H1 (cell line): ENCODE data around the gene ERC1. TPM values are rescaled to one million over a fixed set of nuclear protein-coding genes. Genes with fewer than 3 reads are reported as not detected.

Source experiments
- CTCF ChIA-PET: fragments of 300-600 bp; sonication (Branson Sonifier 250); formaldehyde crosslinking; loops from one replicate; lab custom pipeline; 2021; ENCODE audit not compliant: partially characterized antibody; lab: Charles Lee
- POLR2A ChIA-PET: fragments of 300-600 bp; sonication (Branson Sonifier 250); formaldehyde crosslinking; loops from one replicate; lab custom pipeline; 2021; ENCODE audit warnings: inconsistent platforms; ENCODE audit not compliant: partially characterized antibody; lab: Charles Lee
- DNase-seq, 2 experiments: peaks; one replicate each; pipeline versions ENCODE4 v3.0.0 to v3.0.0-alpha.2; 2010 to 2022; ENCODE audit warnings: low spot score in 2 of 2, low read depth in 1 of 2, mixed read lengths in 1 of 2
- FAIRE-seq: peaks from 2 replicates; lab custom pipeline; 2011; peaks lifted over from hg19 to GRCh38; lab: Jason Lieb, UNC
- H2AFZ ChIP-seq: 2 replicates; pipeline ENCODE4 v1.8.1; 2012; ENCODE audit warnings: low read length, inconsistent platforms
- H2AK5ac ChIP-seq: 2 replicates; pipeline ENCODE4 v1.6.1; 2013; ENCODE audit warnings: low read depth, low read length
- H2BK120ac ChIP-seq: replicated peaks from 2 replicates; pipeline ENCODE3; 2013; ENCODE audit warnings: low read depth, low read length, inconsistent platforms
- H2BK12ac ChIP-seq: 2 replicates; pipeline ENCODE4 v1.6.1; 2013; ENCODE audit warnings: low read depth, low read length
- H2BK15ac ChIP-seq: 2 replicates; pipeline ENCODE4 v1.6.1; 2013; ENCODE audit warnings: low read length
- H2BK20ac ChIP-seq: 2 replicates; pipeline ENCODE4 v1.6.1; 2013; ENCODE audit warnings: low read length
- H2BK5ac ChIP-seq: 2 replicates; pipeline ENCODE4 v1.6.1; 2013; ENCODE audit warnings: low read depth, low read length
- H3K14ac ChIP-seq: 2 replicates; pipeline ENCODE4 v1.6.1; 2013; ENCODE audit warnings: inconsistent platforms; ENCODE audit not compliant: insufficient read length
- H3K18ac ChIP-seq: 2 replicates; pipeline ENCODE4 v1.6.1; 2013; ENCODE audit warnings: low read length; ENCODE audit errors: extremely low read depth
- H3K23ac ChIP-seq: 2 replicates; pipeline ENCODE4 v1.6.1; 2013; ENCODE audit warnings: inconsistent platforms; ENCODE audit not compliant: insufficient read length
- H3K23me2 ChIP-seq: 2 replicates; pipeline ENCODE4 v1.6.1; 2013; ENCODE audit warnings: low read depth, low read length
- H3K27ac ChIP-seq: 2 replicates; pipeline ENCODE4 v1.6.1; 2011; ENCODE audit warnings: low read depth, low read length, inconsistent platforms
- H3K27me3 ChIP-seq, 4 experiments: replicated peaks in 1 of 4; 1 replicate in 1 of 4; 2 replicates in 3 of 4; pipeline versions ENCODE4 v1.6.1 to v1.8.1; 2011 to 2013; ENCODE audit warnings: low read length in 3 of 4, mild to moderate bottlenecking in 3 of 4, inconsistent platforms in 2 of 4, mixed read lengths in 2 of 4, moderate library complexity in 1 of 4; ENCODE audit not compliant: control insufficient read depth in 3 of 4, insufficient read depth in 3 of 4; ENCODE audit errors: extremely low read depth in 1 of 4
- H3K36me3 ChIP-seq, 4 experiments: 2 replicates each; pipeline versions ENCODE4 v1.6.1 to v1.8.1; 2011 to 2013; ENCODE audit warnings: mild to moderate bottlenecking in 4 of 4, low read length in 3 of 4, moderate library complexity in 2 of 4, control low read depth in 1 of 4, inconsistent platforms in 1 of 4; ENCODE audit not compliant: insufficient read depth in 4 of 4, control insufficient read depth in 2 of 4
- H3K4ac ChIP-seq: replicated peaks from 2 replicates; pipeline ENCODE3; 2013; ENCODE audit warnings: low read length, low read depth, mixed read lengths, inconsistent platforms; ENCODE audit not compliant: insufficient read length
- H3K4me1 ChIP-seq, 4 experiments: replicated peaks in 1 of 4; 1 replicate in 1 of 4; 2 replicates in 3 of 4; pipeline versions ENCODE4 v1.6.1 to v1.8.1; 2011 to 2013; ENCODE audit warnings: low read length in 3 of 4, inconsistent platforms in 2 of 4, mixed read lengths in 1 of 4; ENCODE audit not compliant: insufficient read depth in 4 of 4, control insufficient read depth in 3 of 4
- H3K4me2 ChIP-seq, 2 experiments: 2 replicates each; pipeline versions ENCODE4 v1.6.1 to v1.8.1; 2011 to 2013; ENCODE audit warnings: low read depth in 2 of 2, low read length in 2 of 2, control low read depth in 1 of 2, inconsistent platforms in 1 of 2, mild to moderate bottlenecking in 1 of 2; ENCODE audit not compliant: insufficient read depth in 1 of 2
- H3K4me3 ChIP-seq, 4 experiments: fragments of 200-600, 300-600 bp in 1 of 4; sonication (generic), shearing (Covaris generic), sonication (Bioruptor Twin) in 1 of 4; 2 replicates each; pipeline versions ENCODE4 v1.5.1 to v1.8.1; 2011 to 2016; ENCODE audit warnings: low read length in 4 of 4, low read depth in 3 of 4, control low read depth in 2 of 4, inconsistent platforms in 2 of 4, mild to moderate bottlenecking in 2 of 4, mixed read lengths in 1 of 4, moderate library complexity in 1 of 4; ENCODE audit not compliant: insufficient read depth in 2 of 4; ENCODE audit errors: extremely low read depth in 1 of 4
- H3K56ac ChIP-seq: replicated peaks from 2 replicates; pipeline ENCODE3; 2013; ENCODE audit warnings: low read depth, mild to moderate bottlenecking, mixed read lengths, low read length, inconsistent platforms; ENCODE audit not compliant: insufficient read length
- H3K79me1 ChIP-seq: 2 replicates; pipeline ENCODE4 v1.6.1; 2013; ENCODE audit warnings: low read depth, low read length, control low read depth
- H3K79me2 ChIP-seq, 2 experiments: 2 replicates each; pipeline versions ENCODE4 v1.6.1 to v1.8.1; 2012 to 2013; ENCODE audit warnings: low read length in 2 of 2, mild to moderate bottlenecking in 2 of 2, inconsistent platforms in 1 of 2; ENCODE audit not compliant: insufficient read depth in 2 of 2, control insufficient read depth in 1 of 2
- H3K9ac ChIP-seq, 4 experiments: replicated peaks in 1 of 4; 1 replicate in 1 of 4; 2 replicates in 3 of 4; pipeline versions ENCODE4 v1.6.1 to v1.8.1; 2011 to 2013; ENCODE audit warnings: low read depth in 3 of 4, low read length in 3 of 4, control low read depth in 2 of 4, mild to moderate bottlenecking in 2 of 4, moderate library complexity in 2 of 4, inconsistent platforms in 1 of 4; ENCODE audit errors: extremely low read depth in 1 of 4
- H3K9me3 ChIP-seq, 2 experiments: 2 replicates each; pipeline versions ENCODE4 v1.6.1 to v1.8.1; 2012 to 2013; ENCODE audit warnings: mild to moderate bottlenecking in 2 of 2, moderate library complexity in 2 of 2, control low read depth in 1 of 2, inconsistent platforms in 1 of 2, low read depth in 1 of 2, low read length in 1 of 2, mixed read lengths in 1 of 2; ENCODE audit not compliant: insufficient read depth in 2 of 2
- H4K20me1 ChIP-seq, 2 experiments: replicated peaks in 1 of 2; 2 replicates each; pipeline versions ENCODE3 to v1.8.1; 2011 to 2013; ENCODE audit warnings: inconsistent platforms in 2 of 2, low read length in 2 of 2, mild to moderate bottlenecking in 1 of 2; ENCODE audit not compliant: insufficient read depth in 2 of 2, control insufficient read depth in 1 of 2
- H4K5ac ChIP-seq: 2 replicates; pipeline ENCODE4 v1.6.1; 2013; ENCODE audit warnings: low read length, low read depth, mixed read lengths, inconsistent platforms; ENCODE audit not compliant: insufficient read length
- H4K8ac ChIP-seq: 2 replicates; pipeline ENCODE4 v1.8.0; 2013; ENCODE audit warnings: mild to moderate bottlenecking, moderate library complexity, low read length, inconsistent platforms; ENCODE audit not compliant: insufficient read depth; ENCODE audit errors: extremely low read depth
- H4K91ac ChIP-seq: replicated peaks from 2 replicates; pipeline ENCODE3; 2013; ENCODE audit warnings: low read length, mixed read lengths, inconsistent platforms; ENCODE audit not compliant: insufficient read length
- SP4 ChIP-seq: IDR thresholded peaks from 2 replicates; pipeline ENCODE4 v1.6.1; 2012; ENCODE audit warnings: low read length, inconsistent platforms
- TAF1 ChIP-seq: IDR thresholded peaks from 2 replicates; pipeline ENCODE4 v1.6.1; 2011; ENCODE audit warnings: mild to moderate bottlenecking, low read depth, low read length
- WGBS, 2 experiments: shearing (Covaris generic) in 1 of 2; methylation state at CpG; one replicate each; pipeline versions ENCODE4 v1.1.6 to v1.1.7; 2013 to 2015; ENCODE audit warnings: low lambda C conversion rate in 2 of 2, mixed read lengths in 2 of 2, inconsistent platforms in 1 of 2, low coverage in 1 of 2, missing lambda C conversion rate in 1 of 2; ENCODE audit not compliant: insufficient replicate concordance in 2 of 2, insufficient coverage in 1 of 2, insufficient read length in 1 of 2; ENCODE audit errors: extremely low coverage in 1 of 2, missing lambda C conversion rate in 1 of 2; 5-methylcytosine and 5-hydroxymethylcytosine counted together
- polyA plus RNA-seq, 7 experiments: library from polyadenylated mRNA; depleted of rRNA in 3 of 7; stranded (reverse) in 5 of 7; unstranded in 2 of 7; fragments of >200 nt in 5 of 7; fragments of 200-250 nt in 2 of 7; gene quantifications; 1 replicate in 5 of 7; 2 replicates in 1 of 7; 4 replicates in 1 of 7; pipeline versions ENCODE4 v1.2.1 to v1.2.3, GENCODE V29; 2011 to 2013; ENCODE audit warnings: missing spikeins in 2 of 7, mixed read lengths in 2 of 7
- total RNA-seq: library from RNA; stranded (reverse); fragmentation: NEBNext Ultra II Directional; extraction: Animal tissue kit (Norgen Biotek cat#: 25700); gene quantifications from 2 replicates; pipeline ENCODE4 v1.2.1, GENCODE V29; 2021

The ERC1 gene
- total and polyA plus RNA-seq, 2 of the 8 experiments (the other 6 are each of a cell fraction or from before 2014, with no cell fraction given), result 7.8 to 45.7 TPM

DNA sequence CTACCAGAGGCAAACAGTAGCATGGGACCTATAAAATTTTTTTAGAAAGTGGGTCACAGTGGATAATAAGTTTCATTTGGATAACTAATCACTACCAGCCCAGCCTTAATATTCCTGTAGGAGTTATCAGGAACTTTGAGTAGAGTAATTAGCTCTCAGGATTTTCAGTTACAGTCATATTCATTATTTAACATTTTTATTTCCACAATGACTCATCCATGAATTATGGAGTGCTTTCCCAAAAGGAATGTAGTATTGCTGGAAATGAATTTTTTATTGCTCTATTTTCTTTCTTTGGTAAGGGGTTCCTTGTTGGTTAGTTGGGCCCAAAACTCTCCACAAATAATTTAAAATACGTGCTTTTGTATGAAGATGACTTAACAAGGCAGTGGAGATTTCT, 53.7 kb downstream of the ERC1 start:
- Histone ChIP-seq H3K79me2 (peaks cover 0 to 39% of the 10 kb centered on the region in 2 experiments; a peak in 3 of 4 replicates), H4K91ac (no peak overlapping the region), H3K23me2 (no peaks in the 10 kb centered on the region), H2AFZ (no peak overlapping the region), H4K20me1 (peaks cover 0 to 4% of the 10 kb centered on the region in 2 experiments), H3K9me3 (no peaks in the 10 kb centered on the region), H3K79me1 (peaks cover 3% of the 10 kb centered on the region; the same call in 1 of the 2 replicates), H3K36me3 (no peaks in the 10 kb centered on the region), H3K14ac (no peak overlapping the region), H3K56ac (no peak overlapping the region), H3K18ac (no peak overlapping the region), H3K27ac (no peak overlapping the region), H2BK15ac (no peak overlapping the region), H3K4me2 (no peak overlapping the region), H2BK12ac (no peak overlapping the region), H2BK120ac (no peak overlapping the region), H2AK5ac (no peak overlapping the region), H3K23ac (no peak overlapping the region), H3K9ac (no peak overlapping the region), H2BK5ac (no peak overlapping the region), H4K5ac (no peak overlapping the region), H3K27me3 (no peaks in the 10 kb centered on the region), H3K4ac (no peak overlapping the region), H3K4me1 (peaks cover 0 to 4% (median 3%) of the 10 kb centered on the region in 4 experiments; a peak in 4 of 7 replicates), H4K8ac (no peak overlapping the region), H2BK20ac (no peak overlapping the region), H3K4me3 (no peak overlapping the region)
- CTCF ChIA-PET, result no interaction called here
- no peak for DNase-seq
- WGBS, 2 experiments, result 95% methylated on average over 1 of the region's 1 CpG; no CpG with 5 or more reads in 1 of the 2 experiments
- FAIRE-seq, result no peak
- POLR2A ChIA-PET, result no interaction called here
- TF ChIP-seq SP4, result no peak
- no peak for TF ChIP-seq TAF1
